HG03354 (cell line): Measurements from ENCODE around the gene SLX4IP.
"Not testable (repeated sequence)": the region's sequence is repeated elsewhere in the genome, so short reads cannot be mapped to it uniquely, and the experiment has no call there.

Source experiments
- ATAC-seq: cut with Tn5 transposase; IDR thresholded peaks from one replicate; pipeline ENCODE4 v1.9.1; 2021; ENCODE audit warnings: mild to moderate bottlenecking; ENCODE audit not compliant: unreplicated experiment, poor library complexity, severe bottlenecking

The SLX4IP gene

GRCh38 chr20:10434832-10435812, at the start of gene SLX4IP:
Gene SLX4IP (plus strand): TSS chr20:10435305. CDS start chr20:10458205, 22,900 bp downstream.
- peak; percentile 65 for ATAC-seq

- ATAC-seq: no peak
Observed at GRCh38 chr20:10385850-10386544, 49.1 kb upstream of the SLX4IP start.

- no peak for ATAC-seq
Observed at GRCh38 chr20:10387686-10388085, 47.4 kb upstream of the SLX4IP start.

GRCh38 chr20:10388597-10388996, 46.5 kb upstream of the SLX4IP start:
- ATAC-seq: no peak

GRCh38 chr20:10390709-10391108, 44.4 kb upstream of the SLX4IP start:
- ATAC-seq: no peak

GRCh38 chr20:10394752-10395151, 40.4 kb upstream of the SLX4IP start:
- ATAC-seq: not testable (repeated sequence)

GRCh38 chr20:10398834-10399369, 36.2 kb upstream of the SLX4IP start:
- ATAC-seq: no peak

GRCh38 chr20:10402938-10403608, 32.0 kb upstream of the SLX4IP start:
- no peak for ATAC-seq

- ATAC-seq: peak; percentile 57
Observed at GRCh38 chr20:10404023-10404628, 31.0 kb upstream of the SLX4IP start.

- no peak for ATAC-seq
Observed at GRCh38 chr20:10404959-10405530, 30.1 kb upstream of the SLX4IP start.

GRCh38 chr20:10408108-10408813, 26.8 kb upstream of the SLX4IP start:
- ATAC-seq: no peak

GRCh38 chr20:10411673-10412072, 23.4 kb upstream of the SLX4IP start:
- no peak for ATAC-seq

- peak; percentile 81 for ATAC-seq
Observed at GRCh38 chr20:10412591-10413408, 22.3 kb upstream of the SLX4IP start.

GRCh38 chr20:10415013-10415650, 20.0 kb upstream of the SLX4IP start:
- no peak for ATAC-seq

- not testable (repeated sequence) for ATAC-seq
Observed at GRCh38 chr20:10417218-10417617, 17.9 kb upstream of the SLX4IP start.

GRCh38 chr20:10419550-10420133, 15.5 kb upstream of the SLX4IP start:
- no peak for ATAC-seq

GRCh38 chr20:10423735-10424134, 11.4 kb upstream of the SLX4IP start:
- ATAC-seq: peak; percentile 94
